ENCODE data around the gene CCIN.
"Not testable (repeated sequence)": the region's sequence is repeated elsewhere in the genome, so short reads cannot be mapped to it uniquely, and the experiment has no call there.

CCIN gene

GRCh38 chr9:36161187-36161586 is 8.0 kb upstream of the CCIN start:
- no peak for DNase-seq

- no peak for DNase-seq
These were observed 6.9 kb upstream of the CCIN start for GRCh38 chr9:36162211-36162738.

- no peak for DNase-seq
These were observed 6.0 kb upstream of the CCIN start for GRCh38 chr9:36163049-36163785.

GRCh38 chr9:36163786-36164170 is 5.4 kb upstream of the CCIN start:
- no peak for DNase-seq

- DNase-seq, result no peak
These were observed 4.8 kb upstream of the CCIN start for GRCh38 chr9:36164372-36164771.

- no peak for DNase-seq
These were observed 4.2 kb upstream of the CCIN start for GRCh38 chr9:36164989-36165388.

- no peak for DNase-seq
These were observed 3.4 kb upstream of the CCIN start for GRCh38 chr9:36165826-36166167.

- DNase-seq, result peak in 1 of 2 experiments; percentile 46
These were observed 2.8 kb upstream of the CCIN start for GRCh38 chr9:36166168-36166927.

- no peak for DNase-seq
These were observed 520 bp downstream of the CCIN start for GRCh38 chr9:36169708-36170107.

GRCh38 chr9:36170531-36170930 is 1.3 kb downstream of the CCIN start:
- DNase-seq, result no peak

- DNase-seq, result no peak
These were observed 4.7 kb downstream of the CCIN start for GRCh38 chr9:36173861-36174260.

GRCh38 chr9:36174271-36174670 is 5.1 kb downstream of the CCIN start:
- no peak for DNase-seq

GRCh38 chr9:36174731-36175130 is 5.5 kb downstream of the CCIN start:
- DNase-seq, result no peak

- not testable (repeated sequence) for DNase-seq
These were observed 6.0 kb downstream of the CCIN start for GRCh38 chr9:36175209-36175608.

GRCh38 chr9:36176496-36176895 is 7.3 kb downstream of the CCIN start:
- not testable (repeated sequence) for DNase-seq

- no peak for DNase-seq
These were observed 8.4 kb downstream of the CCIN start for GRCh38 chr9:36177571-36177970.

- DNase-seq, result not testable (repeated sequence)
These were observed 11.1 kb downstream of the CCIN start for GRCh38 chr9:36180243-36180642.

- DNase-seq, result no peak
These were observed 18.2 kb downstream of the CCIN start for GRCh38 chr9:36187414-36187813.

GRCh38 chr9:36188212-36188611 is 19.0 kb downstream of the CCIN start:
- DNase-seq, result no peak

- DNase-seq, result no peak
These were observed 20.8 kb downstream of the CCIN start for GRCh38 chr9:36189976-36190375.

GRCh38 chr9:36190388-36191289 is 21.5 kb downstream of the CCIN start, which contains the start of gene CLTA:
Gene CLTA (plus strand): TSS chr9:36190921. CDS start chr9:36191057, 136 bp downstream.
- DNase-seq, result peak; percentile 90 to 95

GRCh38 chr9:36191290-36191645 is 22.1 kb downstream of the CCIN start:
- no peak for DNase-seq

- no peak for DNase-seq
These were observed 22.5 kb downstream of the CCIN start for GRCh38 chr9:36191686-36192085.

Data from SW 1271 (cell line).